Measurements from ENCODE around the gene TMEM37.
"Not testable (repeated sequence)": the region's sequence is repeated elsewhere in the genome, so short reads cannot be mapped to it uniquely, and the experiment has no call there.

Gene TMEM37, protein sequence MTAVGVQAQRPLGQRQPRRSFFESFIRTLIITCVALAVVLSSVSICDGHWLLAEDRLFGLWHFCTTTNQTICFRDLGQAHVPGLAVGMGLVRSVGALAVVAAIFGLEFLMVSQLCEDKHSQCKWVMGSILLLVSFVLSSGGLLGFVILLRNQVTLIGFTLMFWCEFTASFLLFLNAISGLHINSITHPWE

DNA sequence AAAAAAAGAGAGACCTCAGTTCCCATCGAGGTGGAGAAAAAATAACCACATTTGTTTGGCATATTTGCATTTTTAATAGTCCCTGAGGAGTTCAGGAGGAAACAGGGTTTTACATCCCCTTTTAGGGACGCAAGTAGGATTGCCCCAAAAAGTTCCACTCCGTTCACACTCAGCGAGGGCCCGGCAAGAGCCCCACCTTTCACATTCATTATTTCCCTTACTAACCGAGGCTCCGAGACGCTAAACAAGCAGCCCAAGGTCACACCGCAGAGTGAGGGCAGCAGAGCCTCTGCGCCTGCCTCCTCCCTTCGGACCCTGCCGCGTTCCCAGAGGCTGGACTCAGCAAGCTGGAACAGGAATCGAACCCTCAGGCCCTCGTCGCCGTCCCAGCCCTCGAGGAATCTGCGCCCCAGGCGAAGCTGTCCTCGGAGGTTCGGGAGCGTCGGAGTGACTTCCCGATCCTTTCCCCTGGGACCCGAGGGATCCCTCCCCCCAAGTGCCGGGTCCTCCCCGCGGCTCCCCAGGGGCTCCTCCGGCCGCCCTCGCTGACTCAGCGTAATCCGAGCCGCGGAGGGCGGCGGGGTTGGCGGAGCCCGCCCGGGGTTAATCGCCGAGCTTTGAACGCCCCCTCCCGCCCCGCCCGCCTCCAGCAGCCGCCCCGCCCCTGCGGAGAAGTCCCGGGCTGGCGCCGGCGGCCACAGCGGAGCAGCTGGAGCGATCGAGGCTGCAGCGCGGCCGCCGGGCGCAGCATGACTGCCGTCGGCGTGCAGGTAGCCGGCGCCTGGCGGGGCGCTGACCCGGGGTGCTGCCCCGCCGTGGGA lies at the start of gene TMEM37:
TMEM37 (plus strand) TSS at position 700 of the 821 bp plus-strand sequence; CDS start at position 750, 50 bp downstream.
- in situ Hi-C loops (cut with HindIII; ENCODE audit: low pct_ligation_motif_present, low pct_unique_long_range_greater_than_20kb, low sequenced_read_pairs), result no loop called here
- peak; percentile 85 for DNase-seq

DNA sequence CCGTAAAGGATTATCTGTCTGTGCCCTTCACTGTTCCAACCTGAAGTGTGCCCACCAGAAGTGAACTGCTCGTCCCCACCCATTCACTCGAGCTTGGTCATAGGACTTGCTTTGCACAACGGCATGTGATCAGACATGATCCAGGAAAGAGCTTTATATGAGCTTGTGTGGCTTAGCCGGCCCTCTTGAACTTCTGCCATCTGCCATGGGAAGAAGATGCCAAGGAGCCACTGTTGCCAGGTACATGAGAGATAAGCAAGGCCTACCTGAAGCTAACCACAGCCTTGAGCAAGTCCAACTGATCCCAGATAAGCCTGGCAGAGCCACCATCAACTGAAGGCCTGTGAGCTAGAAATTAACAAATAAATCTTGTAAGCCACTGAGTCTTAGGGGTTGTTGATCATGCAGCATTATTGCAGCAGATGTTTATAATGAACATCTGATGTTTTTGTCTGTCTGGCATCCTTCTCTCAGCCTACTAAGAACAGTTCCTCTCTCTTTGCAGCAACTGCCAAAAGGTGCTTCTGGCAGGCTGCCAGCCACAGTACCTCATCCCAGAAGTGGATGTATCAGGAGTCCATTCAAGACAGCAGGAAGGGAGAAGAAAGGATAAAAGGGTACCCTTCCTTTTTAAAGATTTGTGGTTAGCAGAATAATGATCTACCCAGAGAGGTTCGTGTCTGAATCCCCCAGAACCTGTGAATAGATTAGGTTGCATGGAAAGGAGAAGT lies 48.1 kb upstream of the TMEM37 start:
- DNase-seq, result no peak
- in situ Hi-C loops (cut with HindIII; ENCODE audit: low pct_ligation_motif_present, low pct_unique_long_range_greater_than_20kb, low sequenced_read_pairs), result no loop called here

DNA sequence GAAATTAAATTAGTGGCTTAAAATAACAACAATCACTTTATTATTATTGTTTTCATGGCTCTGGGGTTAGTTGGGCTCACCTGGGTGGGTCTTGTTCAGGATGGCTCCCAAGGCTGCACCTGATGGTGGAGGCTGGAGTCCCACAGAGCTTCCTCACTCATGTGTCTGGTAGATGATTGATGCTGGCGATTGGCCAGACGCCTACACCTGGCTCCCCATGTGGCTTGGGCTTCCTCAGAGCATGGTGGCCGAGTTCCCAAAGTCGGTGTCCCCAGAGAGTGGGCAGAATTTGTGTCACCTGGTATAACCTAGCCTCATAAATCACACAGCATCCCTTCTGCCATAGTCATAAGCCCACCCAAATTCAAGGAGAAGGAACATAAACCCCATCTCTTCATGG lies 46.7 kb upstream of the TMEM37 start:
- DNase-seq, result no peak
- in situ Hi-C loops (cut with HindIII; ENCODE audit: low pct_ligation_motif_present, low pct_unique_long_range_greater_than_20kb, low sequenced_read_pairs), result no loop called here

DNA sequence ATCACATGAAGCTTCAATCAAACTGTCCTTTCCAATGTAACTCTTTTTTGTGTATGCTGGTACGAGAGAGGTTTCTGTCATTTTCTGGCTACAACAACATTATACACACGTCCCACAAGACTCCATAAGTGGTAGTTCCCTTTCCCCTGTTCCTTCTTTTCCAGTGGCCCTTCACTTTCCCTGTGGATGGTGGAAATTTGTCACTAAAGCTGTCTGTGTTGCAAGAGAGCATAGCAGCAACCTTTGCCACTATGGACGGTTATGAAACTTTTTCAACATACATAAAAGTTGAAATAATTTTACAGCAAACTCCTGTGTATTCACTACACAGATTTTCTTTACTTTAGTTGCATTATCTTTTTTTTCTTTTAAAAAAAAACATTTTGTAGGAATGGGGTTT lies 46.2 kb upstream of the TMEM37 start:
- in situ Hi-C loops (cut with HindIII; ENCODE audit: low pct_ligation_motif_present, low pct_unique_long_range_greater_than_20kb, low sequenced_read_pairs), result no loop called here
- DNase-seq, result no peak

DNA sequence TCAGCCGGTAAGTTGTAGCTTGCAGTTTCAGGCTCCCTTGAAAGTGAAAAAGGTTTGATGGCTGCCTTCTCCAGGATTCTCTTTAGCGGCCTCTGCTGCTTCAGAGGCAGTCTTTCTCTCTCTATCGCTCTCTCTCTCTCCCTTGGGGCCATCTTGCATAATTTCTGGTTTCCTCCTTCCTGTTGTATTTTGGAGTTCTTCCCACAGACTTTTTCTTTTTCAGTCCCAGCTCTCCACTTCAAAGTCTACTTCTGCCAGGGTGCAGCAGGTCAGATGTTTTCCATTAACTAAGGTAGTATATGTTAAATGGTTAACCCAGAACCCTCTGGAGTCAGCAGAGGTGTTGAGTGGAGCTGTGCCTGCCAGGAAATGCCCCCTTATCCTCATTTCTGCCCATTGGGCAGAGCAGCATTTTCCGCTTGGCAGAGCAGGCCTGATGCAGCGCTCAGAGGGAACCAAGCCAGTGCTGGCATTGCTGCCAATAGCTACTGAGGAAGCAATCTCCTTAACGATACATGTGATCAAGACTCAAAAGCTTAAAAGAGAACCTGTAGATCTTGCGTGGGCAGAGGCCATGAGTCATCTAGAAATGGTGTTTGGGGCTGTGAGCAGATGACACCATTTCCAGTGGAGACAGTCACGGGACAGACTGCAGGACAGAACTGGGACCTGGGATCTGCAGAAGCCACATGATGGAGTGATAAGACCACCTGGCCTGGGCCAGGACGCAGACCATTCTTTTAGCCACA lies 44.1 kb upstream of the TMEM37 start:
- DNase-seq, result peak; percentile 98
- in situ Hi-C loops (cut with HindIII; ENCODE audit: low pct_ligation_motif_present, low pct_unique_long_range_greater_than_20kb, low sequenced_read_pairs), result no loop called here

DNA sequence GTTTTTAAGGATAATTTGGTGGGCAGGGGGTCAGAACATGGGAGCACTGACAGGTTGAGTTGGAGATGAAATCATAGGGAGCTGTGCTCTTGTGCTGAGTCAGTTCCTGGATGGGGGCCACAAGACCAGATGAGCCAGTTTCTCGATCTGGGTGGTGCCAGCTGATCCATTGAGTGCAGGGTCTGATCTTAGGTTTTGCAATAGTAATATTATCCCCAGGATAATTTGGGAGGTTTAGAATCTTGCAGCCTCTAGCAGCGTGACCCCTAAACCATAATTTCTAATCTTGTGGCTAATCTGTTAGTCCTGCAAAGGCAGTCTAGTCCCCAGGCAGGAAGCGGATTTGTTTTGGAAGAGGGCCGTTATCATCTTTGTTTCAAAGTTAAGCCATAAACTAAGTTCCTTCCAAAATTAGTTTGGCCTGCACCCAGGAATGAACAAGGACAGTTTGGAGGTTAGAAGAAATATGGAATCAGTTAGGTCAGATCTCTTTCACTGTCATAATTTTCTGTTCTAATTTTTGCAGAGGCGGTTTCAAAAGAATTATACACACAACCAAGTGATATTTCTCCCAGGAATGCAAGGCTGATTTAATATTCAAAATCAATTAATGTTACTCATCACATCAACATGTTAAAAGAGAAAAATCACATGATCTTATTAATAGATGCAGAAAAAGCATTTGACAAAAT lies 41.9 kb upstream of the TMEM37 start:
- in situ Hi-C loops (cut with HindIII; ENCODE audit: low pct_ligation_motif_present, low pct_unique_long_range_greater_than_20kb, low sequenced_read_pairs), result no loop called here
- DNase-seq, result peak; percentile 61

DNA sequence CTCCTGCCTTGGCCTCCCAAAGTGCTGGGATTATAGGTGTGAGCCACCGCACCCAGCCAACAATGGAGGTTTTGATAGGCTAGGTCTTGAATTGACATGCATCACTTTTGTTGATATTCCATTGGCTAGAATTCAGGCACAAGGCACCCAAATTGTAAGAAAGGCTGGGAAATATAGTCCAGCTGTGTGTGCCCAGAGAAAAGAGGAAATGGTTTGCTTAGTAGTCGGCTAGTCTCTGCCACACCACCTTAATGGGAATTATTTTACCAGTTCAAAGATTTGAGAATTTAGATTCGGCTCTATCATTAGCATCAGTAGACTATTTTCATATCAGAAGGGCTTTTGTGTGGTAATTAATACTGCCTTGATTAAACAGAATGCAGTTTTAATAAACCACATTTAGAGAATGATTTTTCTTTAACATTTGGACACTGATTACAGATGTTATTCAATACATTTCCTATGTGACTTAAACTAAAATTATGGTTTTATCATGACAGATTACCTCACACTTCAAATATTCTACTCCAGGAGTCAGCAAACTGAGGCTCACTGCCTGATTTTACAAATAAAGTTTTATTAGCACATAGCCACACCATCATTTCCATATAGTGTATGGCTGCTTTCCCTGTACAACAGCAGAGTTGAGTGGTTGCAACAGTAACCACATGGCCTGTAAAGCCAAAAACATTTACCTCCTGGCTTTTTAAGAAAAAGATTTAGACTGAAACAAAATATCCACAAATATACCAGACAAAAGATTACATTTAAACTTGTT lies 37.5 kb upstream of the TMEM37 start:
- no peak for DNase-seq
- in situ Hi-C loops (cut with HindIII; ENCODE audit: low pct_ligation_motif_present, low pct_unique_long_range_greater_than_20kb, low sequenced_read_pairs), result no loop called here

DNA sequence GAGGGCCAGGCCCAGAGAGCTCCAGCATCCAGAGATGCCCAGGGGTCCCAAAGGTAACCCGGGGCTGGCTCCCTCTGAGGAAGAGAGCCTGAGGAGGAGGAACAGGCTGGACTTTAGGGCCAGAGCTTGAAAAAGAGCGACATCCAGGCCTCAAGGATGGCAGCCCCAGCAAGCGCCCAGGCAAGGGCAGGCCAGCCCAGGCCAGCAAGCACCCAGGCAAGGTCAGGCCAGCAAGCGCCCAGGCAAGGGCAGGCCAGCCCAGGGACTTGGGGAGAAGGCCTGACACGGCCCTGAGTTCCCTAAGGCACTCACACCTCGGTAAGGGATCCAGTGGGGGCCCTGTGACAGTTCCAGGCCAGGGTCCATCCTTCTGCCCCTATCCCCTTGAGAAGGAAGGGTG lies 34.5 kb upstream of the TMEM37 start:
- in situ Hi-C loops (cut with HindIII; ENCODE audit: low pct_ligation_motif_present, low pct_unique_long_range_greater_than_20kb, low sequenced_read_pairs), result no loop called here

DNA sequence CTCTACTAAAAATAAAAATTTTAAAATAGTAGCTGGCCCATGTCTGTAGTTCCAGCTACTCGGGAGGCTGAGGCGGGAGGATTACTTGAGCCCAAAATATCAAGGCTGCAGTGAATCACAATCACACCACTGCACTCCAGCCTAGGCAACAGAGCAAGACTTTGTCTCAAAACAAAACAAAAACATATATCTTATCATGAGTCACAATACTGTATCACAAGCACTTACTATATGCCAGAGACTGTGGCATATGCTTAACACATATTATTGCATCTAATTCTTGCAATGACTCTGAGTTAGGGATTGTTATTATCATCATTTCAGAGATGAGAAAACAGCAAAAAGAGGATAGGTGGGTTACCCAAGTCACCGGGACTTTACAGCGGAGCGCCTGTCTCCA lies 29.5 kb upstream of the TMEM37 start:
- DNase-seq, result no peak
- in situ Hi-C loops (cut with HindIII; ENCODE audit: low pct_ligation_motif_present, low pct_unique_long_range_greater_than_20kb, low sequenced_read_pairs), result no loop called here

More for the DNA sequence above, 34.5 kb upstream of the TMEM37 start:
- no peak for DNase-seq

DNA sequence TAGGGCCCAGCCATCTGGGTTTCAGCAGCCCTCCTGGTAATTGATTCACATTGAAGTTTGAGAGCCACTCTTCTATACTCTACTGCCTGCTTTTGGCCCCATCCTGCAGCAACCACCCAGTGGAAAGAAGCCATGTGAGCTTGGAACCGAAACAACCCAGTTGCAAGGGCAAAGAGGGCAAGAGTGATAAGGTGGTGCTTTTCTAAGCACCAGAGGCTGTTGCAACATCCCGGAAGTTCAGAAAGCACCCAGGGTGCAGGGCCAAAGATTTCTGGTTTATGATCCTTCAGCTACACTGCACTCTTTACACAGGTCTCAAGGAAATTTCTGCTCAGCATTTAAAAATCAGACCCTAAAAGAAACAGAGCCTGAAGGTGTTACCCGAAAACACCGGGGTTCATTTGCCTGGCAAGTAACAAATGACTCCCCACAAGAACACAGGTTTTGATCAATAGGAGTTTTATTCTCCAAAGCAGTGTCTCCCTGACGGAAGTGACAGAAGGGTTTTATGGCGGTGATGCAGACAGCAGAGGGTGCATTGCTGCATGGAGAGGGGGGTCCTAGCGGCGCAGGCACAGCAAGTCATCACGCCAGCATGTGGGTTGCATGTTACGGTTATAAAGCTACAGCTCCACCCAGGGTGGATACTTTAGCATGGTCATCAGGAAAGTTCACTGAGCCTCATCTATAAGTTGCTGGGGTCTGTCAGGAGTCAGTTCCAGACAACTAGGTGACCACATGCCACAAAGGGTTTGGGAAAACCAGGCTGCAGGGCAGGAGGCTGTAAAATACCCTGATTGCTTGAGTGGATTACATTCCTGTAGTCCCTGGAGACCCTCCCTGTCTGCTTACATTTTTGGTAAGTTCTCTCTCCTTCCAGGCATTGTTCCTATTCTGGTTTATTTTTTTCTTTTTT lies 28.8 kb upstream of the TMEM37 start:
- DNase-seq, result no peak
- in situ Hi-C loops (cut with HindIII; ENCODE audit: low pct_ligation_motif_present, low pct_unique_long_range_greater_than_20kb, low sequenced_read_pairs), result no loop called here

DNA sequence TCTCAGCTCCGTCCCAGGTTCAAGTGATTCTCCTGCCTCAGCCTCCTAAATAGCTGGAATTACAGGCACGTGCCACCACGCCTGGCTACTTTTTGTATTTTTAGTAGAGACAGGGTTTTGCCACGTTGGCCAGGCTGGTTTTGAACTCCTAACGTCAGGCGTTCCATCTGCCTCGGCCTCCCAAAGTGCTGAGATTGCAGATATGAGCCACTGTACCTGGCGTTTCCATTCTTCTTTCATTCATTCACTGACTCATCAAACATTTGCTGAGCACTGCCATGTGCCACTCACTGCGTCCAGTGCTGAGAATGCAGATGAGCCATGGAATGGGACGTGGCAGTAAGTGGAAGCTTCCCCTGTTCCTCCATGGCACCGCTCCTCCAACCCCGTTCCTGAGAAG lies 28.0 kb upstream of the TMEM37 start:
- in situ Hi-C loops (cut with HindIII; ENCODE audit: low pct_ligation_motif_present, low pct_unique_long_range_greater_than_20kb, low sequenced_read_pairs); DNase-seq: not testable (repeated sequence)

DNA sequence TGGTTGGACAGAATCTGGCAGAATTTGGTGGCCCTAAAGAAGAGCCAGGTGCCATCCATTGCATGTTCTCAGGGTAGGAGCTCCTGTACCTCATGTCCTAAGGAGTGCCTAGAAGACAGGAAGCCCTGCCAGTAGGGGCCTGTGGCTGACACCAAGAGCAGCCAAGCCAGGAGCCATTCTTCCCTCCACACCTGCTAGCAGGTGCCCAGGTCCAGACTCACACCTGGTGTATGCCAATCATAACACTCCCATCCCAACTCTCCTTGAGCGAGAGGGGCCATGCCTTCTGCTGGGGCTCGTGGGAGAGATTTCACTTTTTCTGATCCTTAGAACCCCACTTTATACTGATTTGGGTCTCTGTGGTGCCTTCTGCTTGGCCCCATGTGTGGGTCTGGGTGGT lies 26.5 kb upstream of the TMEM37 start:
- no peak for DNase-seq
- in situ Hi-C loops (cut with HindIII; ENCODE audit: low pct_ligation_motif_present, low pct_unique_long_range_greater_than_20kb, low sequenced_read_pairs), result no loop called here

DNA sequence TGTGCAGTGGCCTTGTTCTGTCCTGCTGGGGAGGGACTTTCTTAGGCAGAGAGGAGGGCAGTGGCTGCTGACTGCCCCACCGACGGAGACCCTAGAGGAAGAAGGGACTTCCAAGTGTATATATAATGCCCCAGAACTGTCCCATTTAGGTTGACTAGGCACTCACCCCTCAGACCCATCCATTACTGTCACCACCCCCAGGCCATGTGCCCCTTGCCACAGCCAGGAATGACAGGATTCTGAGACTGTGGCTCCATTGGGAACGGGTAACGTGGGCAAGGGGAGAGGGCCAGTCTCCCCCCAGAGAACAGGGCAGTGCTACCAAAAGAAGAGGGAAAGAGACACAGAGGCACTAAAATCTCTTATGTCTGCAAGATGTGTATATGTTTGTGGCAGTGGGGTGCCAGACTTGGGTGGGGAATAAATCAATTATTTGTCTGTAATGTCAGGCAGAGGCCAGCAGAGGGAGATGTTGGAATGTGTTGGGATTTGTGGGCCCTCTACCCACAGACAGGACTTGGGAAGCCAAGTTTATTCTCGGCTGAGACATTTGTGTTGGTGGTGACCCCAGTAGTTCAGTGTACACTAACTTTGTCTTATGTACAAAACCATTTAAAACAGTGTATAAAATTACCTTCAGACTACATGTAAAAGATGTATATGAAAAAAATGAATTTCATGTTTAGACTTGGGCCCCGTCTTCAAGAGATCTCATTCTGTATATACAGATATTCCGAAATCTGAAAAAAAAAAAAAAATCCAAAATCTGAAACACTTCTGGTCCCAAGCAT lies 24.0 kb upstream of the TMEM37 start:
- DNase-seq, result peak; percentile 66
- in situ Hi-C loops (cut with HindIII; ENCODE audit: low pct_ligation_motif_present, low pct_unique_long_range_greater_than_20kb, low sequenced_read_pairs), result no loop called here

DNA sequence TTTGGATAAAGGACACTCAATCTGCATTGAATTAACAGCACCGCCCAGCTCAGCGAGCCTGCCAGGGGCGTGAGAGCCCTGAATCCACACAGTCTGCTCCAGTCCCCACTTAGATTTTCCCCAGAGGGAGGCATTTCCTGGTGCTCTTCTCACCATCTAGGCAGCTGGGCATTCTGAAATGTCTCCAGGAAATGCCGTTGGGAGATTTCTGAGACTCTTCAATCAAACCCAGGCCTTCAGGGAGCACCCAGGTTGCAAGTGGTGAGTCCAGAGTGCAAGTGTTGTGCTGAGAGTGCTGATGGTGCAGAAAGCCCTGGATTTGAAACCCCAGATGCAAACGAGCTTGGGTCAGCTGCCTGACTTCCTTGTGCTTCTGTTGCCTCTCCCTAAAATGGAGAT lies 23.4 kb upstream of the TMEM37 start:
- in situ Hi-C loops (cut with HindIII; ENCODE audit: low pct_ligation_motif_present, low pct_unique_long_range_greater_than_20kb, low sequenced_read_pairs), result no loop called here
- DNase-seq, result no peak

DNA sequence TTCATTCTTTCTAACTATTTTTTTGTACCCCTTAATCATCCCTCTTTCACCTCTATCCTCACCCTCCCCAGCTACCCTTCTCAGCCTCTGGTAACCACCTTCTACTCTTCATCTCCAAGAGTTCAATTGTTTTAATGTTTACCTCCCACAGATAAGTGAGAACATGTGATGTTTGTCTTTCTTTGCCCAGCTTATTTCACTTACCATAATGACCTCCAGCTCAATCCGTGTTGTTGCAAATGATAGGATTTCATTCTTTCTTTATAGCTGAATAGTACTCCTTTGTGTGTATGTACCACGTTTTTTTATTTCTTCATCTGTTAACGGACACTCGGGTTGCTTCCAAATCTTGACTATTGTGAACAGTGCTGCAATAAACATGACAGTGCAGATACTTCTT lies 22.1 kb upstream of the TMEM37 start:
- no peak for DNase-seq
- in situ Hi-C loops (cut with HindIII; ENCODE audit: low pct_ligation_motif_present, low pct_unique_long_range_greater_than_20kb, low sequenced_read_pairs), result no loop called here

DNA sequence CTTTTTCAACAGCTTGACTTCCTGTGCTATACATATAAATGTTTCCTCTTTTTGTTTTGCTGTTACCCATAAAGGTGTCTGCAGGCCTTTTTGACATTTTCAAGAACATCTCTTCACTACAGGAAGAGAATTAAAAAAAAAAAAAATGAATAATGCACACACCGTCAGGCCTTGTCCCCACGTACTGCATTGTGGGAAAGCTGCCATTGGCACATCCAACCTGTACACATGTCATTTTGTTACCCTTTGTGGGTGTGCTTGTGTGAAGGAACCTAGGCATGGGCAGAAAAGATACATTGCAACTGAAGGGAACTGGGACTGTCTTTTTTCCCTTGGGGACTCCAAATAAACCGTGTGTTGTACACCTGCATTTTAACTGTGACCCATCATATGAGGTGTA lies 16.8 kb upstream of the TMEM37 start:
- in situ Hi-C loops (cut with HindIII; ENCODE audit: low pct_ligation_motif_present, low pct_unique_long_range_greater_than_20kb, low sequenced_read_pairs), result no loop called here
- no peak for DNase-seq

All from ACHN (cell line).